Measurements from ENCODE around the gene C1D. TPM values are rescaled to one million over a fixed set of nuclear protein-coding genes. Genes with fewer than 3 reads are reported as not detected.
"Not testable (repeated sequence)": the region's sequence is repeated elsewhere in the genome, so short reads cannot be mapped to it uniquely, and the experiment has no call there.

C1D gene
- polyA plus RNA-seq, 1 donor = 44.9 TPM

DNA sequence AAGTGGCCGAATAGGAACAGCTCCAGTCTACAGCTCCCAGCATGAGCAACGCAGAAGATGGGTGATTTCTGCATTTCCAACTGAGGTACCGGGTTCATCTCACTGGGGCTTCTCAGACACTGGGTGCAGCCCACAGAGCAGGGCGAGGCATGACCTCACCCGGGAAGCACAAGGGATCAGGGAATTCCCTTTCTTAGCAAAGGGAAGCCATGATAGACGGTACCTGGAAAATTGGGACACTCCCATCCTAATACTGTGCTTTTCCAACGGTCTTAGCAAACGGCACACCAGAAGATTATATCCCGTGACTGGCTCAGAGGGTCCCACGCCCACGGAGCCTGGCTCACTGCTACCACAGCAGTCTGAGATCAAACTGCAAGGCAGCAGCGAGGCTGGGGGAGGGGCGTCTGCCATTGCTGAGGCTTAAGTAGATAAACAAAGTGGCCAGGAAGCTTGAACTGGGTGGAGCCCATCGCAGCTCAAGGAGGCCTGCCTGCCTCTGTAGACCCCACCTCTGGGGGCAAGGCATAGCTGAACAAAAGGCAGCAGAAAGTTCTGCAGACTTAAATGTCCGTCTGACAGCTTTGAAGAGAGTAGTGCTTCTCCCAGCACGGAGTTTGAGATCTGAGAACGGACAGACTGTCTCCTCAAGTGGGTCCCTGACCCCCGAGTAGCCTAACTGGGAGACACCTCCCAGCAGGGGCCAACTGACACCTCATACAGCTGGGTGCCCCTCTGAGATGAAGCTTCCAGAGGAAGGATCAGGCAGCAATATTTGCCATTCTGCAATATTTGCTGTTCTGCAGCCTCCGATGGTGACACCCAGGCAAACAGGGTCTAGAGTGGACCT is 1.2 kb upstream of the C1D start:
- DNase-seq = not testable (repeated sequence)

DNA sequence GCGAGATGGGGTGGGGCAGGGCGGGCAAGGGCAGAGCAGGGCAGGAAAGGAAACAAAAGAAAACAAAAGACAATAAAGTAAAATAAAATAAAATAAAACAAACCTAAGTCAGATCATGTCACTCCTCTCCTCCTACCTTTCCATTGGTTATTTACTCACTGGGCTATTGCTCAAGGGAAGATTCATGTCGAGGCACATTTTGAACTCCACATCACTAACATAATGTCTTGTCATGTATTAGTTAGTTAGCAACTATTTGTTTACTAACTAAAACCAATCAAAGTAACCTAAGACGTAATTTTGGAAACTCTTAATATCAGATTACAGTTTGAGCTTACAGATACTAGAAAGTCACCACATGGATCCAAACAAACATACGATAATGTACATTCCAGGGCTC is 2.2 kb downstream of the C1D start:
- no peak for DNase-seq

DNA sequence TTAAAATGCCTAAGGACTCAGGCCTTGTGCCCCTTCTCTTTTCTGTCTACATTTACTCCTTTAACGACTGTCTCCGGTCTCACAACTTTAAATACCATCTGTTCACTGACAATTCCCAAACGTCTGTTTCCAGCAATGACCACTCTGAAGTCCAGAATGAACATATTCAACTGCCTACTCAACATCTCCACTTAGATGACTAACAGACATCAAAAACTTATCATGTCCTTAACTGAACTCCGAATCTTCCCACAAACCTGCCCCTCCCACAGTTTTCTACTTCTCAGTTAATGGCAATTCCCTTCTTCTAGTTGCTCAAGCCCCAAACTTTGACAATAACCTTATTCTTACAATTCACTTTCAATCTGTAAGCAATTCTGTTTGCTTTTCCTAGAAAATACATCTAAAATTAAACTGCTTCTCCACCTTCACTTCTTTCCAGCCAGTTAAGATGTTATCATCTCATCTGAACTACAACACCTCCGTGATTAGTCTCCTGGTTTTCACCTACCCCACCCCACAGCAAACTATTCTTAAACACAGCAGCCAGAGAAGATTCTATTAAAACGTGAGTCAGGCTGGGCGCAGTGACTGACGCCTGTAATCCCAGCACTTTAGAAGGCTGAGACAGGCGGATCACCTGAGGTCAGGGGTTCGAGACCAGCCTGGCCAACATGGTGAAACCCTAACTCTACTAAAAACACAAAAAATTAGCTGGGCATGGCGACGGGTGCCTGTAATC is 2.8 kb downstream of the C1D start:
- no peak for DNase-seq

DNA sequence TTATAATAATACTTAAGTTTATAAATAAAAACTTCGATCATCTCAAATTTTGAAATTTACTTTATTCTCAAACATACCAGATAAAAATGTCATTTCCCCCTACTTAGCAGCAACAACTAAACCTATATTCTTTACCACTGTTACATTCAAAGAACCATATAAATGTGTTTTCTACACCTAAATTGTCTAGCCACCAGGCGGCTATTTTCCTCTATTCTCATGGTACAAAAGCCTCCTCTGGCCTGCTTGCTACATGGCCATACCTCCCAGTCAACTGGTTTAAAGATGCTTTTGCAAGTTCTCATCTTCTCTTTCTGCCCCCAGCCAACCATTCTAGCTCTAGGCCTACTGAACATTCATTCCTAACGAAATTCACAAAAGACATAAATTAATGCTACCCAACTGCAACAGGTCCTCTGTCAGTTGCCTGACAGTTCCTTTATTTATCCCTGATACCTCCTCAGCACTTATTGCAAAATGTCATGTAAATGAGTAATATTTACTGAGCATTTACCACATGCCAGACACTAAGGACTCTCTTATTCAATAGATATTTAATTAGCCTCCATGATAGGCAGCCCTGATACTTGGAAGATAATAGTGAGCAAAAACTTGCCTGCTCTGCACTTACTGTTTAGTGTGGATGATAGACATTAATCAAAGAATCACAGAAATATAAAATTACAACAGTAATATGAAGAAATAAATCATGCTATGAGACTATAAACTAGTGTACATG is 5.0 kb downstream of the C1D start:
- no peak for DNase-seq

DNA sequence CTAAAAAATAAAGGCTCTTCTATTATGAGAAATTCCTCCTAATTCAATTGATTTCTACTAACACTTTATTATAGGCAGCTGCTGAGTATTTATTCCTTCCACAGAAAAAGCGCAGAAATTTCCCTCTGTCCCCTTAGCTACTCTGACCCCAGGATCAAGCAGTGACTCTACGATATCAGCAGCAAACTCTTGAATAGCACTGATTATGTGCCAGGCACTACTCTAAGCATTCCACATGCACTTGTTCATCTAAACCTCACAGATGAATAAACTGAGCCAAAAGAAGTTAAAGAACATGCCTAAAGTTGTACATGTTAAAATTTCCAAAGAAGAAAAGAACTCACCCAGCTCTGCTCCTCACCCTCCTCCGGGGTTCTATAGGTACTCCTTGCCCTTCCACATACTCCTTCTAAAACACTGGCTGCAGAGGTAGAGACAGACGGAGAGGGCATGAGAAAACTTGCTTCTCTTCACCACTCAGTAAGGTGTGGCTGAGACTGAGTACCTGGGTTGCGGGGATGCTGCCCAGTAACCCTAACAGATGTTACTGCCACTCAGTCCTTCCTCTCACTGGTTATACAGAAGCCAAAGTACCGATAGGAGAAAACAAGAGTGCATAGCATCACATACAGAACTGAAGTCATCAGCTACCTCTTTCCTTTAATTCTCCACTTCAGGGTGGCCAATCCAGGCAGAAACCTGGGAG is 9.9 kb downstream of the C1D start:
- DNase-seq = no peak

DNA sequence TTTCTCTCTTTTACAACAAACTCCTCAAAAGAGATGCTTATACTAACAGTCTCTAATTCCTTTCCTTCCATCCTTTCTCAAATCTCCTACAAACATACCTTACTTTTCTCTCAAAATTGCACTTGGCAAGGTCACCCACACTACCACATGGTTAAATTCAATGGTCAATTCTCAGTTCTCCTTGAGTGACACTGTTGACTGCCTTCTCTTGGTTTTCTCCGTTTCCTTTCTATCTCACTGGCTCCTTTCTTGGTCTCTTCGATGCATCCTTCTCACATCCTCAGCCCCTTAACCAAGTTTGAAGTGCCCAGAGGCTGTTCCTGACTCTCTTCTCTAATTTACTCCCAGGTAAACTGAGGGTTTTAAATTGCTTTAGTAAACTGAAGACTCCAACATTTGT is 12.5 kb downstream of the C1D start:
- no peak for DNase-seq

DNA sequence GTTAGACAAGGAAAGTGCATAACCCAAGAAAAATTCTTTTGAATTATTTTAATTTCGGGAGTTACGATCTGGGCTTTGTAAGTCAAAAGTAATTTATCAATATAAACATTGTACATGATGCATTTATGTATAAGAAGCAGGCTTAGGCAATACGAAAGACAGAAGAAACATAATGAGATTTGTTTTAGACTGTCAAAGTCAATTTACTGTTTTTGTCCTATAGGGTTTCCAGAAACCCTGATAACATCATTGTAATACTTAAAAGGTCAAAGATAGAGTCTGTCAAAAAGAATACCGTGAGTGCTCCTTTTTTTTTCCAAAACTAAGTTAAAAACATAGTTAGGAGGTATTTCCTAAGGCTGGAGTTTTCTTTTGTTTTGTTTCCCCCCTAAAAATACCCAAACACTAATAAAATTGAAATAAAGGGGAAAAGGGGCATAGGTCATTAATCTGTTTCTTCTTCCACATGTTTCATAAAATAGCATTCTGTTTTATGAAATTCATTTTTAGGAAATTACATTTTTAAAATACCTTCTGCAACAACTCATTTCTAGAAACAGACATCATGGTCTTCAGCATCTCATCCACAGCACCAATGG is 16.1 kb downstream of the C1D start:
- no peak for DNase-seq

DNA sequence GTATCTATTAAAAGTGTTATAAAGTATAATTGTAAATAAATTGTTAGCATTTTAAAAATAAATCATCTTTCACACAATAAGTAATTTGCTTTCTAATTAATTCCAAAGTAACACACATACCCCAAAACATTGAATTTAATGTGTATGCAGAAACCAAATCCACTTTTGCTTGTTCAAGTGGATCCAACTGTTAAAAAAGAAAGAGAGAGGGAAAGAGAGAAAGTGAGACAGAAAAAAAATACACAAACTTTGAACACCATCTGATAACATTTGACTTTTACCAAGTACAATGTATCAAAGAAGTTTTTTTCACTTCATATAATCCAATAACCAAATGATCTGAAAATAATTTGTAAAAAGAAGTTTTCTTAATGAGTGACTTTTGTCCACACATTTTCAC is 16.6 kb downstream of the C1D start:
- DNase-seq = no peak

DNA sequence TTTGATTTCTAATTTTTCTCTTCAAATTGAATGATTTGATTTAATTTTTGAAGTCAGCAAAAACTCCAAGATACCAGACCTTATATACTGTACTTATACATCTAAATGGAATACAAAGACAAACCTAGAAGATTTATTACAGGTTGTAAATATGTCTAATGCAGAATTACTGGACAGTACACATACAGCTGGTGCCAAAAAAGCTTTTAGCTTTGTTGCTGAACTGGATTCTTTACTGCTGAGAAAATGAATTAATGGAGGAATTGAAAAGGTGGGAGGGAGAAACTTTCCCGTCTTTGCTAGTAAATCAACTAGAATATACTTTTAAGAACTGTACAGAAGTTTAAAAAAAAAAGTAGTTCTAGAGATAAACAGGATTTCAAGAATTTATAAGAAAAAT is 17.5 kb downstream of the C1D start:
- no peak for DNase-seq

DNA sequence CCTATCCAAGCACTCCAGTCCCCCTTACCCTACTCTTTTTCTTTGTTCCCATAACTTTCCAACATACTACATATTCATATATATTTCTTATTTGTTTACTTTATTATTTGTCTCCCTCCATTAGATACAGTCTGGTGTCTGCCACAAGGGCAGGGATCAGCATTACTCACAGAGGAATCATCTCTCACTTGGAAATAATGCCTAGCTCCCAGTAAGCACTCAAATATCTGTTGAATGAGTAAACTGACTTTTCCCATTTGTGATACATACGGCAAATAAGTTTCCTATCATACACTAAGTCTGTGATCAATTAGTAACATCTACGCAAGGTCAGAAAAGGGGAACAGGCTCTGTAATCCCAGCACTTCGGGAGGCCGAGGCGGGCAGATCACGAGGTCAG is 18.7 kb downstream of the C1D start:
- DNase-seq = no peak

DNA sequence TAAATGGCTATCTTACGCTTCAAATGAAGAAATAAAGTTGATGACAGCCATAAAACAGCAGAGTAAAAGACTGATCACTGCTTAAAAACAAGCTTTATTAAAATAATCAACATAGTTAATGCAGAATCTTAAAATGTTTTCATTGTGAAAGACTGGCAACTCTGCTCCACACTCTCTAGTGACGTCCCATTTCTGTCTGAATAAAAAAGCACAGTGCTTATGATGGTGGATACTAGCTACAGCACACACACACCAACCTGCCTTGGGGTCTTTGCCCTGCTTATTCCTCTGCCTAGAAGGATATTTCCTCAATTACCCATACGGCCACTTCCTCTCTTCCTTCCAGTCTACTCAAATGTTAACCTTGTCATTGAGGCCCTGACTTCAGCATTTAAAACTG is 19.1 kb downstream of the C1D start:
- no peak for DNase-seq

DNA sequence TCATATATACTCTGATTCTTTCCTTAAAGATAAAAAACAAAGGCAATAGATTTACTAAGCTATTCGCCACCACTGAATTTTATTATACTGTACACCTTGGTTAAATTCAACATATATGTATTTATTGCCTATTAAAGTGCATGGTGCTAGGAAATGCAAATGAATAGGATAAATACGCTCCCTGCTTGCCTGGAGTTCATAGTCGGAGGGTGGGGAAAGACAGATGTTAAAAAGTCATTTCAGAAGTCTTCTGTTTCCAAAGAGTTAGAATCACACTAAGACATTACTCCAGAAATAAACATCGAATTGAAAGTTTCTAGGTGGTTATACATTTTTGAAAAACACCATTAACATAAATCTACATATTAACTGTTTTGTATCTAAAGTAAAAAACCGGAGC is 19.8 kb downstream of the C1D start:
- DNase-seq = no peak

DNA sequence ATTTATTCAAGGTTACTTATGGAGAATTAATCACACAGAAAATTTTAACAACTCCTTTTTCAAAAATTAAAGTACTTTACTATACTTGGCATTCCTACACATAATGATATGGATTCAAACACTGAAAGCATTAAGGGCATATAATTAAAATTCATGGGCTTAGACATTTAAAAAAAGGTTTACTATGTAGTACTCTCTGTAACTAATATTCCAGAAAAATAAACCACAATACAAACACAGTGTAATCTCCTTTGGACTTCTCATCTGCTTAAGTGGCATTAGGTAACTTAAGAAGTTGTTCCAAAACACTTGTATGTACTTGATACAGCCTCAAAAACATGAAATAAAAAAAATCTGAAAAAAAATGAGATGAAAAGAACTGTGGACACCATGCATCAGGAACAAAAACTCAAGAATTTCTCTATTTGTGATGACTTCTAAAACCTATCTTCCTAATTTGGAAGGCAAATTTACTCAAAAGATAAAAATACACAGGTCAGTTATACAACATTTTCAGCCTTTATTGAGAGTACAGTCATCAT is 21.0 kb downstream of the C1D start:
- no peak for DNase-seq

DNA sequence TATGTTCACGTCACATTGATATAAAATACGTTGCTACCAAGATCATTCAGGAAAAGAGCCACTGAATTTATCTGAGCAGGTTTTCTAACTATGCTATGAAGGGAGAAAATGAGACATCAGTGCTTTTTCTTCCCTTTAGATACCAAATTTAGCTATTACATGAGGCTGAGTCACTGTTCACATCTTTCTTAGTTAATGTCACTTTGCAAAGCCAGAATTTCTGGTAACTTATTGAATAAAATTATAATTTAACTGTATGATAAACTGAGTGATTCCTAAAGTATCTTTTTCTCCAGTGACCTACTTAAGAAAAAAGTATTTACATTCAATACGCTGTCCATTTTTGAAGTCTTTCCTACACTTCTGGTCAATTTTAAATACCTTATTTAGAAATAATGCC is 22.7 kb downstream of the C1D start:
- DNase-seq = no peak

DNA sequence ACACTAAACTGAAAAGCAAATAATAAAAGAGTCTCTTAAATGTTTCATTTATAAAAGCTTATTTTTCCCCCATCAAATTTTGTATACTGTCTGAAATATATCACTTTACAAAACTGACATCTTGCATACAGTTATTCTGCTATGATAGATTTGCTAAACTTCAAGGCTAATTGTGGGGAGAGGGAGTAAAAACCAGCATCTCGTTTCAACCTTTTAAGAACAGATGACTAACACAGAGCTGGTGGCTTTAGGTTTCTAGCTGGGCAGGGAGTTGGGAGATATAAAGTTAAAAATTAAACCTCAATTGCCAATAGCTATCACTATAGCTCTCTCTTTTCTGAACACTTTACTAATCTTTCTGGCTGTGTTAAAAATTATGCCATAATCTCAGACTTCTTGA is 23.5 kb downstream of the C1D start:
- no peak for DNase-seq

DNA sequence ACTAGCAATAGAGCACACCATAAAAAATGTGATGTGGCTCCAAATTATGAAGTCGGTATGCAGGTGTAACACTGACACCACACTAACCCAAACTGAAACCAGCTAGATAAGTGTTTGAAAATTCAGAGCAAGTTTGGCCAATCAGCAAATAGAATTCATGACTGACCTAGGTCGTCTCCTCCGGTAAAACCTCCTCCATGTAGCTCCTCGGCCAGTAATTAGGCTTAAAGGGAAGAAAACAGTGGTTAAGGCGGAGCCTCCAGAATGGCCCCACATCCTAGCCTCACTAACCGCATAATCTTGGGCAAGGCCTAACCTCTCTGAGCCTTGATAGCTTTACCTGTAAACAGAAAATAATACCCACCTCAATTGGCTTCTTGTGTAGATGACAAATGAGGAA is 30.1 kb downstream of the C1D start:
- DNase-seq = no peak

DNA sequence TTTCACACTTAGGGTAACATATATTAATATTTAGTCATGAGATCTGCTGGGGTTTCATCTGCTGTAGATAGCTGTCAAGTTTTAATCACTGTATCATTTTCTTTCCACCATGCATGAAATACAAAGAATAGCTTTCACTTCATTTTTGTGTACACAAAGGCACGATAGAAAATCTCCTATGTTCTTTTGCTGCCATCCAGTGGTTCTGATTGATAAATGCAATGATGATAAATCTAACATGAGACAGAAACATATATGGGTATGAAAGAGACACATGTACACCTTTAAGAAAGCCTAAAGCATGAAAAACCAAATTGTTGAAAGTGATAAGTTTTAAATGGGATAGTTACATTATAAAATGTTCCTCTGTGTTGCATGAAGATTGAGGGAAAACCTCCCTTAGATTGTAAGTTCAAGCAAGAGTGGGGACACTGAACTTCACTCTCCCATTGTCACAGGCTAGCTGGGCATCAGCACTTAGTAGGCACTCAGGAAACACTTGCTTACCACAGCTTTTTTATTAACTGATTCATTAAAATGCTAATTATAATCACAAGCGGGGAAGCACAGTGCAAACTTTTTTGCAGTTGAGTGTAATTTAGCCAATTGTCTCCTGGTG is 31.2 kb downstream of the C1D start:
- DNase-seq = peak; percentile 75

DNA sequence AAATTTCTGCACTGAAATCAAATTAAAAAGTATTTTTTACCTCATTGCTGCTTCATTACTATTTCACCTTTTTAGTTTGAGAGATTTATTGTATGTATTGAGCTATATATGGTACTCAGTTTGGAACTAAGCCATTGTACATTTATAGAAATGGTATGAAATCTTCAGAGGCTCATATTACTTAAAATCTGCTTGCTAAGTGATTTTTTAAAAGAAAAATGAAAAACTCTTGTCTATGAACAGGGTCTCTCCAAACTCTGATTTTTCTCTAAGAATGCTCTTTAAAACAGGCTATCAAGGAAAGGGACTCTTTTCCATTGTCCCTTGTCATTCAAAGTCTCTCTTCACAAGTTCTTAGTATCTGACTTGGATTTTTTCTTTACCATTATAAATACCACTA is 31.8 kb downstream of the C1D start:
- DNase-seq = no peak

DNA sequence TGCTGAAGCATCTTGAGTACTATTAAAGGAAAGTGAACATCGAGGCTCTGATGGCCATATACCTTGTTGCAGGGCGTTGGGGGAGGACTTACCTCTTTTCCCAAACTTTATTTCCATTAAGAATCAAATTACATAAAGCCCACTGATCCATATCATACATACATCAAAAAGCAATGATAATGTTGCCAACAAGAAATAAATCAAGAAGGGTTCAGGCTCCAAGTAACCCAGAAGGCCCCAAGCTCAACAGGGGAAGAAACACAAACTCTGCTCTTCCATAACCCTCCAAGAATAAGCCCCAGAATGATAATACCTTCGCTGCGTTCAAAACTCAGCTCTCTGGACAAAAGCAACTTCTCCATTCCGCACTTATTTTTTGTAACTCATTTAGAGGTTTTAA is 32.3 kb downstream of the C1D start:
- DNase-seq = no peak

DNA sequence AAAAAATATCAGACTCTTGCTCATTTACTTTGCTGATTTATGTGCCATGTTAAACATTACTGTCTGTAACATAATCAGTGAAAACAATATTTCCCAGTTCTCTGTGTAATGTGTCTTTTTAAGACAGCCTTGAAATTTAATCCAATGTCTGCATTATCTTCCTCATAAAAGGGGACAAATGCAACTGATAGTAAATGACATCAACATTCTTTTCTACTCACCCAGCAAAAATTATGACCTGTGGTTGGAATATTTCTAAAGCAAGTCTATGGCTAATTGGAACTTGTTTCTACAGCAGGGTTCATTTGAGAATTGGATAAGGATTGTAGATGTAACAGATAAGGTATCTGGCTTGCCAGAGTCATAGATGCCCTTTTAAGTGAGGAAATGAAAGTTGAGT is 34.8 kb downstream of the C1D start:
- DNase-seq = peak; percentile 29

DNA sequence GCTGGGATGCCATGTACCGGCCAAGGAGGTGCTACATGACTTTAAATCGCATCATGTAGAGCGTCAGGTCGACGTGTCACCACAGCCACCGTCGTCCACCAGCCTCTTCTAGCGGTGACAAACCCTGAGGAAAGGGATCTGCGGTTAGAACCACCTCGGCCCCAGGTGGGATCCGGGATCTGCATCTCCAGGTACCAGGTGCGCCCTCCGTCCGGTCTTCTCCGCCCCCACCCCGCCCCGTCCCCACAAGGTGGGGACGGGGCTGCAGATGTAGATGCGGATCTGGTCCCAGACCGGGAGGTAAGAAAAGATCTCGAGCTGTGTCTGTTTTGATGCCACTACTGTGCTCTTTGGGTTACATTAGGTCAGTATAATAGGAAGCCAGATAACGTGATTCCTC is 38.4 kb downstream of the C1D start:
- DNase-seq = no peak

Measured in left kidney (tissue), 2 donors.